MCF 10A (cell line): ENCODE results near the gene CILP2. TPM values are rescaled to one million over a fixed set of nuclear protein-coding genes. Genes with fewer than 3 reads are reported as not detected.

Source experiments
- BruUV-seq: library from RNA; stranded (reverse); fragments of 400-500 nt; replicated peaks from 2 replicates; lab custom pipeline; 2021; lab: Mats Ljungman, UMichigan
- CTCF ChIA-PET: fragments of 300-600 bp; sonication (Branson Sonifier 250); formaldehyde crosslinking; extraction: SDS; loops from one replicate; lab custom pipeline; 2021; ENCODE audit warnings: antibody characterized with exemption, inconsistent platforms; lab: Yijun Ruan, JAX
- POLR2A ChIA-PET: fragments of 300-600, 350-650 bp; sonication (Branson Sonifier 250); formaldehyde crosslinking; extraction: SDS; loops from one replicate; lab custom pipeline; 2020; ENCODE audit warnings: antibody characterized with exemption, inconsistent platforms; lab: Yijun Ruan, JAX
- DNase-seq: peaks from one replicate; pipeline ENCODE4 v3.0.0-alpha.2; 2018; ENCODE audit not compliant: unreplicated experiment
- H3K27ac Mint-ChIP-seq: one replicate; pipeline ENCODE4 v1.8.0; 2022; ENCODE audit warnings: mild to moderate bottlenecking, low read depth, mixed read lengths; ENCODE audit not compliant: unreplicated experiment
- H3K27me3 Mint-ChIP-seq: one replicate; pipeline ENCODE4 v1.8.0; 2022; ENCODE audit warnings: mixed read lengths; ENCODE audit not compliant: insufficient read depth, unreplicated experiment
- H3K36me3 Mint-ChIP-seq: one replicate; pipeline ENCODE4 v1.8.0; 2022; ENCODE audit warnings: mild to moderate bottlenecking, moderate library complexity, mixed read lengths; ENCODE audit not compliant: insufficient read depth, unreplicated experiment
- H3K4me1 Mint-ChIP-seq: one replicate; pipeline ENCODE4 v1.8.0; 2022; ENCODE audit warnings: mixed read lengths; ENCODE audit not compliant: insufficient read depth, unreplicated experiment
- H3K4me3 Mint-ChIP-seq: one replicate; pipeline ENCODE4 v1.8.0; 2022; ENCODE audit warnings: mild to moderate bottlenecking, moderate library complexity, mixed read lengths; ENCODE audit not compliant: unreplicated experiment
- H3K9me3 Mint-ChIP-seq: one replicate; pipeline ENCODE4 v1.8.0; 2022; ENCODE audit warnings: mixed read lengths; ENCODE audit not compliant: unreplicated experiment
- CTCF ChIP-seq: fragments of 200-600 bp; IDR thresholded peaks from one replicate; pipeline ENCODE4 v1.8.0; 2022; ENCODE audit warnings: antibody characterized with exemption, mild to moderate bottlenecking; ENCODE audit not compliant: unreplicated experiment
- intact Hi-C: fragments of 100-400 bp; cut with micrococcal nuclease; formaldehyde crosslinking; loops from 2 replicates; pipeline ENCODE4 v1.14.1; 2022
- total RNA-seq: library from RNA; stranded (reverse); gene quantifications from 2 replicates; pipeline ENCODE4 v1.2.3, GENCODE V29; 2022

Gene CILP2
- total RNA-seq, 1 experiment from 2014 or later = 0.12 TPM

GRCh38 chr19:19542507-19542906 lies 4.4 kb downstream of the CILP2 start:
- Mint-ChIP-seq H3K4me3 (no peak overlapping the region), H3K9me3 (no peaks in the 10 kb centered on the region), H3K36me3 (no peaks in the 10 kb centered on the region), H3K27me3 (no peaks in the 10 kb centered on the region), H3K4me1 (no peaks in the 10 kb centered on the region), H3K27ac (no peak overlapping the region)
- DNase-seq = no peak
- intact Hi-C loops = no loop called here
- no peak for TF ChIP-seq CTCF
- CTCF ChIA-PET = interaction anchor here (0.8 kb wide), 1 partner anchor 47 kb away, joined by 4 read pairs; no protein-coding TSS in a partner anchor
- POLR2A ChIA-PET = no interaction called here
- BruUV-seq = no TSS peak

GRCh38 chr19:19543101-19543500 lies 5.0 kb downstream of the CILP2 start:
- ChIA-PET CTCF (interaction anchor here (0.5 to 2.2 kb wide), 3 partner anchors 11 to 74 kb away, joined by 3 to 11 read pairs (median 4); no protein-coding TSS in a partner anchor), POLR2A (no interaction called here)
- no peaks in the 10 kb centered on the region for H3K27me3 Mint-ChIP-seq
- no peak overlapping the region for H3K4me3 Mint-ChIP-seq
- no peak for DNase-seq
- no peak for TF ChIP-seq CTCF
- no peaks in the 10 kb centered on the region for H3K36me3 Mint-ChIP-seq
- no peaks in the 10 kb centered on the region for H3K4me1 Mint-ChIP-seq
- H3K9me3 Mint-ChIP-seq = no peaks in the 10 kb centered on the region
- H3K27ac Mint-ChIP-seq = no peak overlapping the region
- no TSS peak for BruUV-seq
- intact Hi-C loops = no loop called here

GRCh38 chr19:19543640-19544039 lies 5.6 kb downstream of the CILP2 start:
- DNase-seq = no peak
- H3K27me3 Mint-ChIP-seq = no peaks in the 10 kb centered on the region
- no peaks in the 10 kb centered on the region for H3K4me1 Mint-ChIP-seq
- POLR2A ChIA-PET = no interaction called here
- intact Hi-C loops = no loop called here
- H3K36me3 Mint-ChIP-seq = no peaks in the 10 kb centered on the region
- no peaks in the 10 kb centered on the region for H3K9me3 Mint-ChIP-seq
- BruUV-seq = no TSS peak
- TF ChIP-seq CTCF = no peak
- H3K27ac Mint-ChIP-seq = no peak overlapping the region
- H3K4me3 Mint-ChIP-seq = no peak overlapping the region
- CTCF ChIA-PET = interaction anchor here (0.5 to 2.2 kb wide), 3 partner anchors 11 to 146 kb away, joined by 3 to 11 read pairs (median 3); no protein-coding TSS in a partner anchor

GRCh38 chr19:19544257-19544953 lies 6.3 kb downstream of the CILP2 start:
- H3K27me3 Mint-ChIP-seq = no peaks in the 10 kb centered on the region
- no peaks in the 10 kb centered on the region for H3K9me3 Mint-ChIP-seq
- ChIA-PET CTCF (interaction anchor here (0.6 to 2.2 kb wide), 3 partner anchors 9 to 147 kb away, joined by 3 to 11 read pairs (median 3); no protein-coding TSS in a partner anchor), POLR2A (no interaction called here)
- no peak overlapping the region for H3K27ac Mint-ChIP-seq
- H3K4me3 Mint-ChIP-seq = no peak overlapping the region
- H3K4me1 Mint-ChIP-seq = peaks cover 6% of the 10 kb centered on the region
- DNase-seq = no peak
- H3K36me3 Mint-ChIP-seq = no peaks in the 10 kb centered on the region
- intact Hi-C loops = no loop called here
- no peak for TF ChIP-seq CTCF
- BruUV-seq = no TSS peak
